ENCODE results near the gene ZFR.
A peak's percentile ranks its signal among the peaks of the same experiment; 100 is the strongest.
"Not testable (repeated sequence)": the region's sequence is repeated elsewhere in the genome, so short reads cannot be mapped to it uniquely, and the experiment has no call there.

ZFR gene

DNA sequence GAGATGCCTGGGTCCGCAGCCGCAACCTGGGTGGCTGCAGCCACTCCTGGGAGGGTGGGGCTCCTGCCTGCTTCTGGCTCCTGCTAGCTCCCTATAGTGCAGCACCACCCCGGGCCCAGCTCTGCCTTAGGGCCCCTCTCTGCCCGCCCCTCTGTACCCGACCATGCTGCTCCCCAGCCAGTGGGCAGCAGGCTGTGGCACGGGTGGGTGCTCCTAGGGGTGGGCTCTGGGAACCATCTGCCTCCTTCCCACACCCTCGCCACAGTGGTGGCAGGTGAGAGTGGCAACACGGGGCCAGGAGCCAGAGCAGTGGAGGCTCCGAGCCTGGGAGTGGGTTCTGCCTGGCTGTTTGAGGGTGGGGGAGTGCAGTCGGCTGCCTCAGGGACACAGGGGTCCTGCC is 124.0 kb downstream of the ZFR start:
- DNase-seq (ENCODE audit: low read depth in 3 of 3): no peak

DNA sequence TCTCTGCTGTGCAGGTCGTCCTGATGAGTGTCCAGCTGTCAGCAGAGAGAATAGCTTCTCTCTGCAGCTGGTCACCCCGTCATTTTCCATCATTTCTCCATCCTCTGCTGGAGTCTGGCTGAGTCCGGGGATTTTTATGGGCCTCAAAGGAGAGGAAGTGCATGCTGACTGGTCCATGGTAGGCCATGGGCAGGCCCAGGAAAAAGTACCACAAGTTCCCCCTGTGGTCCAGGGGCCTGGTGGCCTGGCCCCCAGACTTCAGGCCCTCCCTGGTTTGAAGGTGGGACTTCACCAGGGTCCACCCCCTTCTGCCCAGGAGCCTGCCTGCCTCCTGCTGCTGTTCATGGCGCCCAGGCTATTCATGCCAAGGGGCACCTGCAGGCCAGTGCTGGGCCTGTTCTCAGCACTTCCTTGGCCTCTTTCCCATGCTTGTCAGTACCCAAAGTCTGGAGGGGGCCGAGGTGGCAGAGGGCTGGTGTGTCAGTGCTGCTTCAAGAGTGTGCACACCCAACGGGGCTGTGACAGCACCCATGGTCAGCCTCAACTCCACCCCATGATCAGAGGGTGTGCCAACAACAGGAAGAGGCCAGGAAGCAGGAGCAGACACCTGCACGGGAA is 124.5 kb downstream of the ZFR start:
- no peak for DNase-seq (ENCODE audit: low read depth in 3 of 3)

DNA sequence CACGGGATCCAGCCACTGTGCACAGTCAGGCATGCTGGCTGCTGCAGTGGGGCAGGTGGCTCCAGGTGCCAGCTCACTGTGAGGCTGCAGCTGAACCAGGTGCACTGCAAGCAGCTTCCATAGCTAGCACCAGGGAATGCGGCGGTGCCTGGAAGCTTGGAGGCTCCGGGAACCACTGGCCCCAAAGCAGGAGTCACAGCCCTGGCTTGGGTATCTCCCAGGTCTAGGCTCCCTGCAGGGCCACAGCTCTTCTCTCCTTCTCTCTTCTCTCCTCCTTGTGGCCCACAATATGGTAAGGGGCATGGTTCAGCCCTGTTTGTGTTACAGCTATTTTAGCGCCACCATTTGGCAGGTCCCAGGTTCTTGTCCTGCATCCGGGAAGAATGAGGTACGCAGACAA is 125.1 kb downstream of the ZFR start:
- DNase-seq (ENCODE audit: low read depth in 3 of 3): no peak

DNA sequence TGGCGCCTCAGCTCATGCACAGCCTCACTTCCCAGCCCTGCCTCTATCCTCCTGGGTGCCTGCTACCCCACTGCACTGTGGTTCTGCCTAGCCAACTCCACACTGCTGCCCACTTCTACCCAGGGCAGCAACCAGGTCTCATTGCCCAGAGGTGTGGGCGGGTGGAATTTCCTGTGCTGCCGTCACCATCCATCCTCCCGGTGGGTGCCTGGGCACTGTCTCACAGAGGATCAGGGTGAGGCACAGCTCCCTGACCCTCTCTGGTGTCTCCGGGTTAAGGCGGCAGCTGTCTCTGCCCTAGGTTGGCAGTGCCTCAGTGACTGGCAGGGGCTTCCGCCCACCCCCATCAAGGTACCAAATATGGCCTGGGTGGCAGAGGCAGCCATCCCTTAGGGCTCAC is 127.5 kb downstream of the ZFR start:
- DNase-seq (ENCODE audit: low read depth in 3 of 3): no peak

DNA sequence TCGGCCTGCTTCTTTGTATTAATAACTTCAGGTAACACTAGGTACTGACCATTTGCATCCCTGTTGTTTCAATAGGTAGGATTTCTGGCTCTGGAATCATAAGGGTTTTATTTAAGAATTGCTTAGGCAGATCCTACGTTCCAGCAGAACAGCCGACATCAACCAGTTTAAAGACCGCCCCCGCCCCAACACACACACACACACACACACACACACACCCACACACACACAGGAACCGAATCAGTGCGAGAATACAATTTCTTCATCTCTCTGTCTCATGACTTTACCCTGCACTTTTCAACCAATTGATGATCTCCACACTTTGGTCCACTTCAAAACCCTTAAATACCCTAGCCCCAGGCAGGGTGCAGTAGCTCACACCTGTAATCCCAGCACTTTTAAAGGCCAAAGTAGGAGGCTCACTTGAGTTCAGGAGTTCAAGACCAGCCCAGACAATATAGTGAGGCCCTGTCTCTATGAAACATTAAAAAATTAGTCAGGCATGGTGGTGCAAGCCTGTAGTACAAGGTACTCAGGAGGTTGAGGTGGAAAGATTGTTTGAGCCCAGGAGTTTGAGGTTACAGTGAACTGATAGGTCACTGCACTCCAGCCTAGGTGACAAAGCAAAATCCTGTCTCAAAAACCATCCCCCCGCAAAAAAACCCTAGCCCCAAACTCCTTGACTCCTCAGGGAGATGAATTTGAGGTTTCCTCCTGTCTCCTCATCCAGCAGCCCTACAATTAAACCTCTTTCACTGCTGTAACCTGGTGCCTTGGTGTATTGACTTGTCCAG is 129.1 kb downstream of the ZFR start:
- DNase-seq (ENCODE audit: low read depth in 3 of 3): no peak

DNA sequence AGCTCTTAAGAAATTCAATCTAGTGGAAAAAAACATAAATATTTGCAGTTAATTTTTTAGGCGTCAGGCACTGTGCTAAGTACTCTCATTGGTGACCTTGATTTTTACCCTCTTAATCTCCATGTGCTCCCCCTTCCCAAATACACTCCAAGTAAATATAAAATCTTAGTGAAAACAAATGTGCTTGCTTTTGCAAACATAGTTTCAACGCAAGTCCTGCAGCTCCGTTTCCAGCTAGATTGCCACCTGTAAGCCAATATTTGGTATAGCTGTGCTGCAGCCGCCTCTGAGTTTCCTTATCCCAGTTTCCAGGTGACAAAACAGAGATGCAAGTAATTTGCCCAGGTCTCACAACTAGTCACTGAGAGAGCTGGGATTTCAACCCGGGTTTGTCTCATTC is 129.9 kb downstream of the ZFR start:
- DNase-seq (ENCODE audit: low read depth in 3 of 3): no peak

DNA sequence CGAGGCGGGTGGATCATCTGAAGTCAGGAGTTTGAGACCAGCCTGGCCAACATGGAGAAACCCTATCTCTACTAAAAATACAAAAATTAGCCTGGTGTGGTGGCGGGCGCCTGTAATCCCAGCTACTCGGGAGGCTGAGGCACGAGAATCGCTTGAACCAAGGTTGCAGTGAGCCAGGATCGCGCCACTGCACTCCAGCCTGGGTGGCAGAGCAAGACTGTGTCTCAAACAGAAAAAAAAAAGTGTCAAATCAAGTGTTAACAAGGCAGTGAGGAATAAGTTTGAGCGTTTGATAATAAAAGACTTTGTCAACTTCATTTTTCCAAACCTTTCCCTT is 130.4 kb downstream of the ZFR start:
- not testable (repeated sequence) for DNase-seq (ENCODE audit: low read depth in 3 of 3)

DNA sequence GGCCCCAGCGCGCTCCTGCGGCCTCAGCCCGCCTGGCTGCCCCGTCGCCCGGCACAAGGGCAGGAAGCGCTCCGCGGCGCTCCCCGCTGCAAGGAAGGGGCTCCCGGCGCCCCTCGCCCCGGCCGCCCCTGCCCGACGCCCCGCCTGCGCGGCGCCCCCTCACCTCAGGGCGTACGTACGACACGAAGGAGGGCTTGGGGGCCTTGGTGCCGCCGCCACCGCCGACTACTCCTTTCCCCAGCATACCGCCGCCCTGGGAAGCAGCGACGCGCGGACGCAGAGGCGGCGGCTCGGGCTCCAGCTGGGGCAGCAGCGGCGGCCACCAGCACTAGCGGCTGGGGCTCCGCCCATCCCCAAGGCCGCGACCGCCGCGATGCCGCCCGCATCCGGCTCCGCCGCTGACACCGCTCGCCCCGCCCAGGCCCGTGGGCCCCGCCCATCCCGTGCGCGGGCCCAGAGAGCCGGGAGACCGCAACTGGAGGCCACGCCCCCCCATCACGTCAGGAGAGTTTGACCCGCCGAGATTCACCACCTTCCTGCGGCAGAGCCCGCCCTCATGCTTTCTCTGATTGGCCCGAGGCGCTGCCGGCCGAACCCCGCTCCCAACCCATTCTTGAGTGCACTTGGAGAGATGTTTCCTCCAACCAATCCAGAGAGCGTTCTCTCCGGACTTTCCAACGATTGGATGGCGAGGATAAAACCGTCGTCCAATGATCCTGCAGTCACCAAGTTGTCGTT is 131.8 kb downstream of the ZFR start, which contains the start of gene MTMR12:
MTMR12 (minus strand) TSS at position 345 of the 738 bp plus-strand sequence; CDS start at position 244, 101 bp downstream.
- peak; percentile 99 to 100 (median 99) for DNase-seq (ENCODE audit: low read depth in 3 of 3)

DNA sequence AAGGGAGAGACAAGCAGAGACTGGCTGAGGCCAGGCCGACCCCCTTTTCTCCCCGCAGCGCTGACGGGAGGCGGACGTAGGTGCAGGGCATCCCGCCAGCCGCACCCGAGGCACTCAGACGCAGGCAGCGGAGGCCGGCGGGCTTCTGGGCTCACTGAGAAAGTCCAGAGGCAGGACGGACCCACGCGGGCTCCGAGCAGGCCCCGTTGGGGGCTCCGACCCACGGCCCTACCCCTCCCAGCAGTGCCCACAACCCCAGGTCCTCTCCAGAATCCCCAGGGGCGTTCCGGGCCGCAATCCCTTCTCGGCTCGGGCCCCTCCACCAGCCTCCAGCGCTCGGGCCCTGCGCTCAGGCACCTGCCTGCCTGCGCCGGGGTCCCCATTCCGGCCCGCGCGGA is 132.3 kb downstream of the ZFR start:
- DNase-seq (ENCODE audit: low read depth in 3 of 3): peak in 2 of 3 donors; percentile 14 to 41

DNA sequence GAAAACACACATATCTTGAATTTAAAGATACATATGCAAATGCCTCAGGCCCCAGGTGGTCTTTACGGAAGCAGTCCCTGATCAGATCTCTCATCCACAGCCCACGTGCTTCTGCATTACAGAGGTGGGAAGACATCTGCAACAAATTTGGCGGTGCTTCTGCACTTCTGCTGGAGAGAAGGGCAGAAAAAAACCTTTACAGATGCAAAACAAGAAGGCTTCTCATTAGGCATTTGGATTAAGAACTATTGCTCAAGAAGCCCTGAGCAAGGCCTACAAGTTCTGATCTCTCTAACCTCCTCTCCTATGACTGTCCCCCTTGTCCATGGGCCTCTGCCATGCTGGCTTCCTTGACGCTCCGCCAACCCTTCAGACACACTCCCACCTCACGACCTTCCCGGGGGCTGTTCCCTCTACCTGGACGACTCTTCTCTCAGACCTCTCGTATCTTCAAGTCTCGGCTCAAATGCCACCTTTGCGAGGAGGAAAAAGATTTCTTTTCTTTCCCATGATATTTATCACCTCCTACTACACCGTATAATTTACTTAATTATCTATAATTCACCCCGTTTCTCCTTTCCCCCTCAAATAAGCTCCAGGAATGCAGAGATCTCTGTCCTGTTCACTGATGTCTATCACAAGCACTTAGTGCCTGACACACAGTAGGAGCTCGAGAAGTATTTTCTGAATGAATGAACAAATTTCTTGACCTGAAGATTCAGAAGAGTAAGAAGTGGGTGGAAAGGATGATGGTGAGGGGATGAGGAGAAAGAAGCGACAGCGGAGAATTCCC is 132.9 kb downstream of the ZFR start:
- DNase-seq (ENCODE audit: low read depth in 3 of 3): no peak

DNA sequence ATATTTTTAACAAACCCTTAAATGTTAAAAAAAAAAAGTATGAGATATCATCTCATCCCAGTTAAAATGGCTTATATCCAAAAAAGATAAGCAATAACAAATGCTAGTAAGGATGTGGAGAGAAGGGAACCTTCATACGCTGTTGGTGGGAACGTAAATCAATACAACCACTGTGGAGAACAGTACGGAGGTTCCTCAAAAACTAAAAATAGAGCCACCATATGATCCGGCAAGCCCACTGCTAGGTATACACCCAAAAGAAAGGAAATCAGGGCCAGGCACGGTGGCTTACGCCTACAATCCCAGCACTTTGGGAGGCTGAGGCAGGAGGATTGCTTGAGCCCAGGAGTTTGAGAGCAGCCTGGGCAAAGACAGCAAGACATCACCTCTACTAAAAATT is 134.8 kb downstream of the ZFR start:
- no peak for DNase-seq (ENCODE audit: low read depth in 3 of 3)

DNA sequence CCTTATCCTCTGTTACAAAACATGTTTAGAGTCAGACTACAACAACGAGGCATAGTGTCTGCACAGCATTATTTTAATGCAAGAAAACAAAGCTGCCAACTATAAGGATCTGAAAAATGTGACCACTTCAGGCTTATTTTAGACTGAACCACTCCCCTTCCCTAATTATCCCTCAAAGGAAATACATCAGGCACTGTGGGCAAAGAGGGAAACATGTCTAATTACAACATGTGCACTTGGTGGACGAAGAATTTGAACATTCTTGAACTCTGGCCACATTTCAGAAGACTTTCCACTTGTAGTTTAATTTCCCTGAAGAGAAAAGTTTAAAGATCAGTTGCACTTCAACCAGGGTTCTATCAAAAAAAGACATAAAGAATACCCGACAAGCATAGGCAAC is 135.6 kb downstream of the ZFR start:
- no peak for DNase-seq (ENCODE audit: low read depth in 3 of 3)

DNA sequence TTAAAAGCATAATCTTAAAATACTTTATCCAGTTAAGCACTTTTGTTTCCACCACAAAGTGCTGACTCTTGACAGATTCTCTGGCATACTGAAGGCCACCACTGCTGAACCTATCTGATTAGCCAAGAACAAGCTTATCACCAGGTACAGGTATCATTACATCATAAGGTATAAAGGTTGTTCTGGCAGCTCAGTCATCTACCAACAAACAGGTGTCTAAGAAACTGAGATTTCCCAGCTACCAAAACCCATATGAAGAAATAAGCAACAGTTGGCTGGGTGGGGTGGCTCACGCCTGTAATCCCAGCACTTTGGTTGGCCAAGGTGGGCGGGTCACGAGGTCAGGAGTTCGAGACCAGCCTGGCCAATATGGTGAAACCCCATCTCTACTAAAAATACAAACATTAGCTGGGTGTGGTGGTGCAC is 136.8 kb downstream of the ZFR start:
- DNase-seq (ENCODE audit: low read depth in 3 of 3): no peak

DNA sequence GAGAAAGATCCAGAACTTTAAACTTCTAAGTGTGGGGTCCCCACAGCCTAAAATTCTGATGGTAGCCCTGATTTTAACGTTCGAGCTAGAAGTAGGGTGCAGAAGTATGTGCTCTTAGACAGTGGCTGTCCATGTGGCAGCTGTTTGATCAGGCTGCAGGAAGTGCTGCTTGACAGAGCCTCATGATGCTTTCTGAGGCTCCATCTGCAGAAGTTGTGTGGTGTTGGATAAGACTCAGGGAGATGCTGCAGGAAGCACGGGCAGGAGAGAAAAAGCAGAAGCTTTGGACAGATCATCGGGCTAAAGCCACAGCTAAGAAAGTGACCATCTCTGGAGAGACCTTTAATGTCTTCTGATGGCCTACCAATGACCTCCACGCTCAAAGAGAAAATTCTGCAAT is 139.9 kb downstream of the ZFR start:
- DNase-seq (ENCODE audit: low read depth in 3 of 3): no peak

Measured in stimulated activated CD4-positive, alpha-beta T cell treated with anti-CD3 and anti-CD28 coated beads, TNF-alpha, amount 100 ng/mL, for 48 hours (primary cell).